ENCODE data around the gene MRPL28.

The MRPL28 gene

GRCh38 chr16:317583-317982 is 52.8 kb downstream of the MRPL28 start:
- no peak for DNase-seq

All from nucleus accumbens (tissue), 56 donors.